HT-29 (cell line): ENCODE data around the gene MUC3A. TPM values are rescaled to one million over a fixed set of nuclear protein-coding genes. Genes with fewer than 3 reads are reported as not detected.
"Not testable (repeated sequence)": the region's sequence is repeated elsewhere in the genome, so short reads cannot be mapped to it uniquely, and the experiment has no call there.

Experiments used
- DNase-seq: peaks from one replicate; pipeline ENCODE4 v3.0.0-alpha.2; 2015; ENCODE audit warnings: low spot score
- total RNA-seq: library from RNA; depleted of rRNA; stranded (reverse); fragments of >200 nt; shearing (Covaris generic); gene quantifications from 2 replicates; pipeline ENCODE4 v1.2.3, GENCODE V29; 2014

The MUC3A gene
- total RNA-seq, 1 experiment from 2014 or later, result 7.3 TPM

DNA sequence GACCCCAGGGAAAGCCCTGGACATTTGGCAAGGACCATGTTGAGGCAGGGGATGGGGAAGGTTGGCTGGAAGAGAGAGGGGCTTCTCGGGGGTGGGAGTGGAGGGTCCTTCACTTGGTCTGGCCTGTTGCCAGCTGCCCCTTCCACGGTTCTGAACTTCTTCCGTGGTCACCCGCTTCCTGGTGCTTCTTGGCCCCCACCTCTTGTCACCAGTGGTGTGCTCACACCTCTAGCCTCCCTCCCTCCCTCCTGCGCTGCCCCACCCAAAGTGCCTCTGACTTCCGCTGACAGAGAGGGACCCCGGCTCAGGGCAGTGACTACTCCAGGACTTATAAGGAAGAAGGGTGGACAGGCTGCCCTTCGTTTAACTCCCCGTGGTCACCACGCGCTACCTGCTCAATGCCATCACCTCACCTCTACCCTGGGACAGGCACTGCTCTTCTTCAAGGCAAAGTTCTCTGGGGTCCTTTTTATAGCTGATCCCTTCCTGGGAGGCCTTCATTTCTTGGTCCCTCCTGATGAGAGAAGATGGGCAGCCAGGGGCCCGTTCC is 19.8 kb downstream of the MUC3A start, which contains the start of gene MUC12:
TSS of gene MUC12 (plus strand) at position 500 of the 550 bp plus-strand sequence. CDS start 58 bp downstream, outside the sequence.
- DNase-seq, result no peak

DNA sequence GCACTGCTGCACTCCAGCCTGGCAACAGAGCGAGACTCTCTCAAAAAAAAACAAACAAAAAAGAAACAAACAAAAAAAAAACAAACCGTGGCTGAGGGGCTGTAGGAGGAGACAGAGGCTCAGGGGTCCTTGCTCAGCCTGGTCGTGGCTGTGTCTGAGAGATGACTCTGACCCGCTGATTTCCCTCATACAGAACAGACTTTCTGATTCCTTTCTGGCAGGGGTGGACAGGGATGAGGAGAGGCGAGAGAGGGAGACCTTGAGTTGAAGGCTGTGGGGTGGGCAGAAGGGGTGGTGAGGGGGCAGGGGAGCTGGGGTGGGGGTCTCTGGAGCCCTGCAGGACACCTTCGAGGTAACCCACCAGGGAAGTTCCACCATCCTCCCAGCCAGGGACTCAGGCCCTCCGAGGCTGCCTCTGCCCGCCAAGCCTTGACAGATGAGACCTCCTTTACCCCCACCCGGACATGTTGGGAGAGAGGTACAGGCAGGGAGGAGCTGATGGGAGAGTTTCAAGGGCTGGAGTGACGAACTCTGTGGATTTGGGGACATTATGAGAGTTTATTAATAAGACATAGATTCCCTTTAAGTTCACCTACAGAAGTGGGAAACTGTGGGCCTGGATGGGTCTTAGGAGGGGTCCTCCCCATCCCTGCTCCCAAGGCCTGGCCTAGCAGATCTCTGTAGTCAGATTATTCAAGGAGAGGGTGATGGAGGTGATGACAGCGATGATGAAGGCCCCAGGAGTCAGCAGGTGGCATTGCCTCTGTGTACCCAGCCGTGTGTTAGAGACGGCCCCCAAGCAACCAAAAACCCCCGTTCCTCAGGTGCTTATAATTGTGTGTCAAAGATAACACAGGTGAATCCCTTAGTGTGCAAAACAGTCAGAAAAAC is 22.0 kb downstream of the MUC3A start:
- no peak for DNase-seq

DNA sequence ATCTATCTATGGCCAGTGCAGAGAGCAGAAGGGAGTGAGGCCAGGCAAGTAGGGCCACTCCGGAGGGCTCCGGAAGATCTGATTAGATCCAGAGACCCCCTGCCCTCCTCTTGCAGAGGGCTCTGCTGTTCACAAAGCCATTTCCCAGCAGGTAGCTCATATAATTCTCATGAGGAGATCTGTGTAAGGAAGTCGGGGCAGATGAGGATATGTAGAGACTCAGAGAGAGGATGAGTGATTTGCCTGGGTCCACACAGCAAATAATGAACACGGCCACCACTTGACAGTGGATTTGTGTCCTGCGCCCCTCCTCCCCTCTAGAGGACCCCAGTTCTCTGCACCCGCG is 22.6 kb downstream of the MUC3A start:
- DNase-seq, result no peak

DNA sequence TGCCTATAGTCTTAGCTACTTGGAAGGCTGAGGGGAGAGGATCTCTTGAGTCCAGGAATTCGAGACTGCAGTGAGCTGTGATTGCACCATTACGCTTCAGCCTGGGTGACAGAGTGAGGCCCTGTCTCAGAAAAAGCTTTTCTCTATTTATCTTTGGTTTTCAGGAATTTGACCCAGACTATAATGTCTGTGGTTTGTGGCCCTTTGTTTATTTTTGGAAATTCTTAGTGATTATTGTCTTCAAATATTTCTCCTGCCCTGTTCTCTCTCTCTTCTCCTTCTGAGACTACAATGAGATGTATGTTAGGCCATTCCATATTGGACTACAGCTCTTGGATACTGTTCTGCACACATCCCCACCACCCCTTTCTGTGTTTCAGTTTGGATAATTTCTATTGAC is 24.7 kb downstream of the MUC3A start:
- DNase-seq, result no peak

DNA sequence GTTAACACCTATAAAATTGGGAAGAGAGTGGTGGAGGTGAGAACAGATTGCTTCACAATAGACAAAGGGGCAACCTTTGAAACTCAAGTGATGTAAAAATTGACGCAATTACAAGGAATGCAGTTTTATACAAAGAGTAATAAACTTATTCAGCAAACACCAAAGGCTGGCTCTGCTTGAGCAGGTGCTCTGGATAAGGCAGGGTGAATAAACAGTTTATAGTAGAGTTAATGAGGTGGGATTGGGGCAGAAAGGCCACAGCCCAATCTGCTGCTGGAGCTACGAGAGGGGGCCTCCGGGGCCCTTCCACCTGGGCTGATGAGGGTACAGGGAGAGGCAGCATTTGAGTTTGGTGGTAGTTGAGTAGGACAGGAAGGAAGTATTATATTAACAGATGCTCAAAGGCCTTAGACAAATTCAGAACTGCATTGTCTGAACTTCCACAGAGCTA is 26.1 kb downstream of the MUC3A start:
- no peak for DNase-seq

DNA sequence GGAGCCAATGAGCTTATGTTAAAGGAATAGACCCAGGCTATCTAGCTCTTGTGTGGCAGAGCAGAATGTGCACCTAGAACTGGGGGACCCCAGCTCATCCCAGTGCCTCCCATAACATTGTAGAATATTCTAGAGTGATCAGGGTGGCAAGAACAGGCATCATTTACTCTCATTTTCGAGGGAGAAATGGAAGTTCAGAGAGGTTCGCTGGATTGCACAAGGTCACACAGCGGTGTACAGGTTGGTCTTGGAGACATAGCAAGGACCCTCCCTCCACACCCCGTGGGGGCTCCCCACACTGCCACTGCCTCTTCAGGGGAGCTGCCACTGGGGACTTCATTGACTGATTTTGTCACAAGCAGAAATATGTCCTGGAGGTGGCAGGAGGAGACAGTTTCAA is 29.0 kb downstream of the MUC3A start:
- DNase-seq, result no peak

DNA sequence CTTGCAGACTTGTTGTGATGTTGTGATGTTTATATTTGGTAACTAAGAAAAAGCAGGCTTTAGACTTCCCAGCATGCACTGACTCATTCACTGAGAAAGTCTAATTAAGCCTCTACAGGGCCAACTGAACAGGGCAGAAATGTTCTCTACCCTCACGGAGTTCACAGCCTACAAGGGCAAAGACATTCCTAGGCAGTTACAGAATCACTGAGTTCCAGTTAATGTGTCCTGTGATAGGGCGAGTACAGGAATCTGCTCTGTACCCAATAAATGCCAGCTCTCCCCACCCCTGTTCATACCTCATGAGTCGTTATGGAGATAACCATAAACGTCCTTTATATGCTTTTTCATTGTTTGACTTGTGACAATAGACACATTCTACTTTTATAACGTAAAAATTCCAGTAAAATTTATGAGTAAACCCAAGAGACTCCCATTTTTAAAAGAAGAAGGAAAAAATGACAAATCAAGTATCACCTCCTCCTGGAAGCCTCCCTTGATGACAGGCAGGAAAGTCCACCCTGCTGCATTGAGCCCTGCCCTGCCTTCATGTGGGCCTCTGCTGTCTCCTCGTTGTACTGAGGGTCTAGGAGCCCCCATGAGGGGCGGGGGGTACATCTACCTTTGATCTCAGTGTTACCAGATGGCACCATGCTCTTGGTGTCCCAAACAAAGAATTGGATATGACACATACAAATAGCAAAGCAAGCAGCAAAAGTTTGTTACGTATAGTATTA is 34.3 kb downstream of the MUC3A start:
- DNase-seq, result peak; percentile 96

DNA sequence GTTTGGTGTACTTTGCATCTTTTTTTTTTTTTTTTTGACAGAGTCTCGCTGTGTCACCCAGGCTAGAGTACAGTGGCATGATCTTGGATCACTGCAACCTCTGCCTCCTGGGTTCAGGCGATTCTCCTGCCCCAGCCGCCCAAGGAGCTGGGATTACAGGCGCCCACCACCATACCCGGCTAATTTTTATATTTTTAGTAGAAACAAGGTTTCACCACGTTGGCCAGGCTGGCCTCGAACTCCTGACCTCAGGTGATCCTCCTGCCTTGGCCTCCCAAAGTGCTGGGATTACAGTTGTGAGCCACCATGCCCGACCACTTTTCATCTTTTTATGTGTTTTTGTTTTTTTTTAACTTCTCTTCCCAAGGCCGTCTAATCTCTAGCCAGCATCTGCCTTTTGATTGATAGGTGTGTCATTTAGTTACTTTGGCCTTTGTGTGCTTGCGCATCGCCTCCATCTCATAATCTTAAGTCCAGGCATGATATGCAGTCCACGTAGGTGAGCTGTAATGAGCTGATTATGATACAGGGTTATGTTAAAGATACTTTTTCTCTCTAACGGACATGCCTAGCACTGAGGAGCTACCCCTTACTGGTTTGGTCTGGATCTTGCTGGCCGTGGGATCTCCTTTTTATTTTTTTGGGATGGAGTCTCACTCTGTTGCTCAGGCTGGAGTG is 35.0 kb downstream of the MUC3A start:
- DNase-seq, result not testable (repeated sequence)

DNA sequence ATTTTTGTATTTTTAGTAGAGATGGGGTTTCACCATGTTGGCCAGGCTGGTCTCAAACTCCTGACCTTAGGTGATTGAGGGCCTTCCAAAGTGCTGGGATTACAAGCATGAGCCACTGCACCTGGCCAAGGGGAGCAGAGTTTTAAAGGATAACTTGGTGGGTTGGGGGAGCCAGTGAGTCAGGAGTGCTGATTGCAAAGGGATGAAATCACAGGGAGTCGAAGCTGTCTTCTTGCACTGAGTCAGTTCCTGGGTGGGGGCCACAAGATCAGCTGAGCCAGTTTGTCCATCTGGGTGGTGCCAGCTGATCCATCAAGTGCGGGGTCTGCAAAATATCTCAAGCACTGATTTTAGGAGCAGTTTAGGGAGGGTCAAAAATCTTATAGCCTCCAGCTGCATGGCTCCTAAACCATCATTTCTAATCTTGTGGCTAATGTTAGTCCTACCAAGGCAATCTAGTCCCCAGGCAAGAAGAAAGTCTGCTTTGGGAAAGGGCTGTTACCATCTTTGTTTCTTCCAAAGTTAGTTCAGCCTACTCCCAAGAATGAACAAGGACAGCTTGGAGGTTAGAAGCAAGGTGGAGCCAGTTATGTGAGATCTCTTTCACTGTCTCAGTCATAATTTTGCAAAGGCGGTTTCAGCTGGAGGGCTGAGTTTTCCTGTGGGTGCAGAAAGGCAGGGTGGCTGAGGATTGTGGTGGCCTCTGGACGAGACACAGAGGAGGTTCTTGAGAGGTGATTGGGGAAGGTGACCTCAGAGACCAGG is 35.9 kb downstream of the MUC3A start:
- DNase-seq, result peak; percentile 53

DNA sequence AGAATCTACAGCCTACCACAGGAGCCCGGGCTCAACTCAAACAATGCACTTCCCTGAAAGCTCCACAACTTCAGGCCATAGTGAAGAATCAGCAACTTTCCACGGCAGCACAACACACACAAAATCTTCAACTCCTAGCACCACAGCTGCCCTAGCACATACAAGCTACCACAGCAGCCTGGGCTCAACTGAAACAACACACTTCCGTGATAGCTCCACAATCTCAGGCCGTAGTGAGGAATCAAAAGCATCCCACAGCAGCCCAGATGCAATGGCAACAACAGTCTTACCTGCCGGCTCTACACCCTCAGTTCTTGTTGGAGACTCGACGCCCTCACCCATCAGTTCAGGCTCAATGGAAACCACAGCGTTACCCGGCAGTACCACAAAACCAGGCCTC is 42.3 kb downstream of the MUC3A start:
- DNase-seq, result no peak

DNA sequence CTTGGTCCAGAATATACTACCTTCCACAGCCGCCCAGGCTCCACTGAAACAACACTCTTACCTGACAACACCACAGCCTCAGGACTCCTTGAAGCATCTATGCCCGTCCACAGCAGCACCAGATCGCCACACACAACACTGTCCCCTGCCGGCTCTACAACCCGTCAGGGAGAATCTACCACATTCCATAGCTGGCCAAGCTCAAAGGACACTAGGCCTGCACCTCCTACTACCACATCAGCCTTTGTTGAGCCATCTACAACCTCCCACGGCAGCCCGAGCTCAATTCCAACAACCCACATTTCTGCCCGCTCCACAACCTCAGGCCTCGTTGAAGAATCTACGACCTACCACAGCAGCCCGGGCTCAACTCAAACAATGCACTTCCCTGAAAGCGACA is 42.9 kb downstream of the MUC3A start:
- DNase-seq, result not testable (repeated sequence)

DNA sequence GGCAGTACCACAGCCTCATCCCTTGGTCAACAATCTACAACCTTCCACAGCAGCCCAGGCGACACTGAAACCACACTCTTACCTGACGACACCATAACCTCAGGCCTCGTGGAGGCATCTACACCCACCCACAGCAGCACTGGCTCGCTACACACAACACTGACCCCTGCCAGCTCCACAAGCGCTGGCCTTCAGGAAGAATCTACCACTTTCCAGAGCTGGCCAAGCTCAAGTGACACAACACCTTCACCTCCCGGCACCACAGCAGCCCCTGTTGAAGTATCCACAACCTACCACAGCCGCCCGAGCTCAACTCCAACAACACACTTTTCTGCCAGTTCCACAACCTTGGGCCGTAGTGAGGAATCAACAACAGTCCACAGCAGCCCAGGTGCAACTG is 45.3 kb downstream of the MUC3A start:
- not testable (repeated sequence) for DNase-seq

DNA sequence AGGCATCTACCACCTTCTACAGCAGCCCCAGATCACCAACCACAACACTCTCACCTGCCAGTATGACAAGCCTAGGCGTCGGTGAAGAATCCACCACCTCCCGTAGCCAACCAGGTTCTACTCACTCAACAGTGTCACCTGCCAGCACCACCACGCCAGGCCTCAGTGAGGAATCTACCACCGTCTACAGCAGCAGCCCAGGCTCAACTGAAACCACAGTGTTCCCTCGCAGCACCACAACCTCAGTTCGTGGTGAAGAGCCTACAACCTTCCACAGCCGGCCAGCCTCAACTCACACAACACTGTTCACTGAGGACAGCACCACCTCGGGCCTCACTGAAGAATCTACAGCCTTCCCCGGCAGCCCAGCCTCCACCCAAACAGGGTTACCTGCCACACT is 49.2 kb downstream of the MUC3A start:
- not testable (repeated sequence) for DNase-seq

DNA sequence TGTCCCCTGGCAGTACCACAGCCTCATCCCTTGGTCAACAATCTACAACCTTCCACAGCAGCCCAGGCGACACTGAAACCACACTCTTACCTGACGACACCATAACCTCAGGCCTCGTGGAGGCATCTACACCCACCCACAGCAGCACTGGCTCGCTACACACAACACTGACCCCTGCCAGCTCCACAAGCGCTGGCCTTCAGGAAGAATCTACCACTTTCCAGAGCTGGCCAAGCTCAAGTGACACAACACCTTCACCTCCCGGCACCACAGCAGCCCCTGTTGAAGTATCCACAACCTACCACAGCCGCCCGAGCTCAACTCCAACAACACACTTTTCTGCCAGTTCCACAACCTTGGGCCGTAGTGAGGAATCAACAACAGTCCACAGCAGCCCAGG is 50.0 kb downstream of the MUC3A start:
- not testable (repeated sequence) for DNase-seq

DNA sequence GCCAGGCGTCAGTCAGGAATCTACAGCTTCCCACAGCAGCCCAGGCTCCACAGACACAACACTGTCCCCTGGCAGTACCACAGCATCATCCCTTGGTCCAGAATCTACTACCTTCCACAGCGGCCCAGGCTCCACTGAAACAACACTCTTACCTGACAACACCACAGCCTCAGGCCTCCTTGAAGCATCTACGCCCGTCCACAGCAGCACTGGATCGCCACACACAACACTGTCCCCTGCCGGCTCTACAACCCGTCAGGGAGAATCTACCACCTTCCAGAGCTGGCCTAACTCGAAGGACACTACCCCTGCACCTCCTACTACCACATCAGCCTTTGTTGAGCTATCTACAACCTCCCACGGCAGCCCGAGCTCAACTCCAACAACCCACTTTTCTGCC is 50.7 kb downstream of the MUC3A start:
- not testable (repeated sequence) for DNase-seq

DNA sequence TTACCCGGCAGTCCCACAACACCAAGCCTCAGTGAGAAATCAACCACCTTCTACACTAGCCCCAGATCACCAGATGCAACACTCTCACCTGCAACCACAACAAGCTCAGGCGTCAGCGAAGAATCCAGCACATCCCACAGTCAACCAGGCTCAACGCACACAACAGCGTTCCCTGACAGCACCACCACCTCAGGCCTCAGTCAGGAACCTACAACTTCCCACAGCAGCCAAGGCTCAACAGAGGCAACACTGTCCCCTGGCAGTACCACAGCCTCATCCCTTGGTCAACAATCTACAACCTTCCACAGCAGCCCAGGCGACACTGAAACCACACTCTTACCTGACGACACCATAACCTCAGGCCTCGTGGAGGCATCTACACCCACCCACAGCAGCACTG is 53.0 kb downstream of the MUC3A start:
- not testable (repeated sequence) for DNase-seq

DNA sequence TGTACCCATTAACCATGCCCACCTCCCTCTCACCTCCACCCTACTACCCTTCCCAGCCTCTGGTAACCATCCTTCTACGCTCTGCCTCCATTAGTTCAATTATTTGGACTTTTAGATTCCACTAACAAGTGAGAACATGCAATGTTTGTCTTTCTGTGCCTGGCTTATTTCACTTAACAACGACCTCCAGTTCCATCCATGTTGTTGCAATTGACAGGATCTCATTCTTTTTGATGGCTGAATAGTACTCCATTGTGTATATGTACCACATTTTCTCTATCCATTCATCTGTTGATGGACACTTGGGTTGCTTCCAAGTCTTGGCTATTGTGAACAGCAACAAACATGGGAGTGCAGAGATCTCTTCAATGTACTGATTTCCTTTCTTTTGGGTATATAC is 58.0 kb downstream of the MUC3A start:
- DNase-seq, result not testable (repeated sequence)

DNA sequence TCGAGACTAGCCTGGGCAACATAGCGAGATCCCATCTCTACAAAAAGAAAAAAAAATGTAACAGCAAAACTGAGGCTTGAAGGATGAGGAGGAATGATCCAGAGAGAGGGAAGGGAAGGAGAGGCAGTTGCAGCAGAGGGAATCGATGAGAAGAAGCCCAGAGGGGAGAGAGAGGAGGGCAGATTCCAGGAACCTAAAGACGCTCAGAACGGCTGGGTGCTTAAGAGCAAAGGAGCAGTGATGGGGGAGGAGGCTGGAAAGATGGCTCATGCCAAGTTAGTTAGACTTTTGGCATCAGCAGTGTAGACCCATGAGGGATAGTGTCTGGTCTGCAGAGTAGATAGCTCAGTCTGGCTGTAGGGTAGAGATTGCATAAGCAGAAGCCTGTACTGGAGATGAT is 60.3 kb downstream of the MUC3A start:
- no peak for DNase-seq

DNA sequence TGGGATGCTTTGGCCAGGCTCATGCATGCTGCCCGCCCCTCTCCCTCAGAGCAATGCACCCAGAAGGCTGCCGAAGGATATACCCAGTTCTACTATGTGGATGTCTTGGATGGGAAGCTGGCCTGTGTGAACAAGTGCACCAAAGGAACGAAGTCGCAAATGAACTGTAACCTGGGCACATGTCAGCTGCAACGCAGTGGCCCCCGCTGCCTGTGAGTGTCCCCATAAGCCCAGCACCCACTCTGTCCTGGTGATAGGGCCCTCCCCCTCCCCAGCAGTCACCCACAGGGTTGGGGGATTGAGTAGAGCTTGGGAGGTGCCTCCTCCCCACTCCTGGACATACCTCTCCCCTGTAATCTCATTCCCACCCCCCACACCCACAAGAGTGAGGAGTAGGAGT is 63.6 kb downstream of the MUC3A start:
- no peak for DNase-seq

DNA sequence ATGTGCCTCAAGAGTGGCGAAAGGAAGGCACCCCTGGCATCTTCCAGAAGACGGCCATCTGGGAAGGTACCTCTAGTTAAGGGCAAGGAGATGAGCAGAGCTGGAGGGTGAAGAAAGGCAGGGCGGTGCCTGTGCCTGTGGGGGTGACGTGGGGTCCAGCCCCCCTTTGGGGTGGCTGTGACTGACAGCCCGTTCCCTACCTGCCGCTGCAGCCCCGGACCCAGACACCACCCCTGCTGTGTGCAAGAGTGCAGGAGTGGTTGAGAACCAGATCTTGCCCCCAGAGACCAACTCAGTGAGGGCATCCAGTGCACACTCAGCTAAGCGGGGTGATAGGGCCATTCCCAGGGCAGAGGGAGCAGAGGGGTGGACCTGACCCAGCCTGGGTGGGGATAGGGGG is 66.3 kb downstream of the MUC3A start:
- DNase-seq, result no peak
